ENCODE measurements around the gene ZNF423. TPM values are rescaled to one million over a fixed set of nuclear protein-coding genes. Genes with fewer than 3 reads are reported as not detected.

Gene ZNF423
- total and polyA plus RNA-seq, 2 experiments from 2014 or later, result 12.3 to 22.2 TPM

- H3K27me3 ChIP-seq, result no peaks in the 10 kb centered on the region
- no peak overlapping the region for H3K4me3 ChIP-seq
- H3K9me3 ChIP-seq (ENCODE audit: low read depth), result no peaks in the 10 kb centered on the region
- no peak for TF ChIP-seq CTCF (IDR thresholded peaks at IDR 0.05; ENCODE audit: low read depth, low read length)
- no peak for DNase-seq (ENCODE audit: low read depth in 1 of 2, low spot score in 1 of 2)
- H3K4me1 ChIP-seq (ENCODE audit: low read depth), result peaks cover 20% of the 10 kb centered on the region
- H3K27ac ChIP-seq, result no peak overlapping the region
- no peaks in the 10 kb centered on the region for H3K36me3 ChIP-seq
Measured at GRCh38 chr16:49810831-49811230, 45.1 kb downstream of the ZNF423 start.

GRCh38 chr16:49809561-49809960 is 46.4 kb downstream of the ZNF423 start:
- H3K27ac ChIP-seq, result no peak overlapping the region
- H3K9me3 ChIP-seq (ENCODE audit: low read depth), result no peaks in the 10 kb centered on the region
- no peaks in the 10 kb centered on the region for H3K27me3 ChIP-seq
- DNase-seq (ENCODE audit: low read depth in 1 of 2, low spot score in 1 of 2), result no peak
- peaks cover 20% of the 10 kb centered on the region for H3K4me1 ChIP-seq (ENCODE audit: low read depth)
- no peak overlapping the region for H3K4me3 ChIP-seq
- H3K36me3 ChIP-seq, result no peaks in the 10 kb centered on the region
- TF ChIP-seq CTCF (IDR thresholded peaks at IDR 0.05; ENCODE audit: low read depth, low read length), result no peak

- no peak for TF ChIP-seq CTCF (IDR thresholded peaks at IDR 0.05; ENCODE audit: low read depth, low read length)
- H3K4me1 ChIP-seq (ENCODE audit: low read depth), result peaks cover 20% of the 10 kb centered on the region
- no peaks in the 10 kb centered on the region for H3K9me3 ChIP-seq (ENCODE audit: low read depth)
- no peak for DNase-seq (ENCODE audit: low read depth in 1 of 2, low spot score in 1 of 2)
- H3K27me3 ChIP-seq, result no peaks in the 10 kb centered on the region
- no peak overlapping the region for H3K27ac ChIP-seq
- H3K4me3 ChIP-seq, result no peak overlapping the region
- no peaks in the 10 kb centered on the region for H3K36me3 ChIP-seq
Measured at GRCh38 chr16:49809062-49809461, 46.9 kb downstream of the ZNF423 start.

GRCh38 chr16:49806446-49806845 is 49.5 kb downstream of the ZNF423 start:
- TF ChIP-seq CTCF (IDR thresholded peaks at IDR 0.05; ENCODE audit: low read depth, low read length), result no peak
- no peak overlapping the region for H3K4me3 ChIP-seq
- DNase-seq (ENCODE audit: low read depth in 1 of 2, low spot score in 1 of 2), result peak in 1 of 2 donors; percentile 16
- H3K4me1 ChIP-seq (ENCODE audit: low read depth), result peaks cover 12% of the 10 kb centered on the region
- H3K27ac ChIP-seq, result no peak overlapping the region
- H3K27me3 ChIP-seq, result no peaks in the 10 kb centered on the region
- H3K9me3 ChIP-seq (ENCODE audit: low read depth), result no peaks in the 10 kb centered on the region
- no peaks in the 10 kb centered on the region for H3K36me3 ChIP-seq

- Histone ChIP-seq H3K27ac (no peak overlapping the region), H3K4me1 (ENCODE audit: low read depth) (peaks cover 5% of the 10 kb centered on the region), H3K4me3 (no peak overlapping the region), H3K27me3 (no peaks in the 10 kb centered on the region), H3K36me3 (no peaks in the 10 kb centered on the region), H3K9me3 (ENCODE audit: low read depth) (no peaks in the 10 kb centered on the region)
- no peak for TF ChIP-seq CTCF (IDR thresholded peaks at IDR 0.05; ENCODE audit: low read depth, low read length)
- no peak for DNase-seq (ENCODE audit: low read depth in 1 of 2, low spot score in 1 of 2)
Measured at GRCh38 chr16:49801290-49801689, 54.6 kb downstream of the ZNF423 start.

- no peak for DNase-seq (ENCODE audit: low read depth in 1 of 2, low spot score in 1 of 2)
- H3K27ac ChIP-seq, result no peak overlapping the region
- no peaks in the 10 kb centered on the region for H3K27me3 ChIP-seq
- H3K9me3 ChIP-seq (ENCODE audit: low read depth), result no peaks in the 10 kb centered on the region
- TF ChIP-seq CTCF (IDR thresholded peaks at IDR 0.05; ENCODE audit: low read depth, low read length), result no peak
- H3K36me3 ChIP-seq, result no peaks in the 10 kb centered on the region
- H3K4me1 ChIP-seq (ENCODE audit: low read depth), result peaks cover 5% of the 10 kb centered on the region
- H3K4me3 ChIP-seq, result no peak overlapping the region
Measured at GRCh38 chr16:49800876-49801275, 55.0 kb downstream of the ZNF423 start.
